Measurements from ENCODE around the gene ANK2.

DNA sequence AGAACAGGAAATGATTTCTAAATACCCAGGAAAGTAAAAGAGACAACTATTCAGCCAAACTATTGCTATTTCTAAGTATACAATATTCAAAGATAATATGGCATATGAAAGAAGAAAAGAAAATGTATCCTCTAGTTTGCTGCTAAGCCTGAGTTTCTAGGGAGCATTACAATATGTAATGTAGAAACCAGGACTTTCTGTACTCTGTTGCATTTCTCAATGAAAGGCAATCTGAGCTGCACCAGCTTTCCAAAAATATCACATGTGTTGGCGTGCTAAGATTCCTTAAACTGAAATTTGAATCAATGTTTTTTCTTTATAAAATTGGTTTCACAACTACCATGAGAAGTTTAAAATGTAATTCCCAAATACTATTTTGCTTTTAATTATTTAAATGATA, 129.6 kb downstream of the ANK2 start:
- TF ChIP-seq, protein P1, sequence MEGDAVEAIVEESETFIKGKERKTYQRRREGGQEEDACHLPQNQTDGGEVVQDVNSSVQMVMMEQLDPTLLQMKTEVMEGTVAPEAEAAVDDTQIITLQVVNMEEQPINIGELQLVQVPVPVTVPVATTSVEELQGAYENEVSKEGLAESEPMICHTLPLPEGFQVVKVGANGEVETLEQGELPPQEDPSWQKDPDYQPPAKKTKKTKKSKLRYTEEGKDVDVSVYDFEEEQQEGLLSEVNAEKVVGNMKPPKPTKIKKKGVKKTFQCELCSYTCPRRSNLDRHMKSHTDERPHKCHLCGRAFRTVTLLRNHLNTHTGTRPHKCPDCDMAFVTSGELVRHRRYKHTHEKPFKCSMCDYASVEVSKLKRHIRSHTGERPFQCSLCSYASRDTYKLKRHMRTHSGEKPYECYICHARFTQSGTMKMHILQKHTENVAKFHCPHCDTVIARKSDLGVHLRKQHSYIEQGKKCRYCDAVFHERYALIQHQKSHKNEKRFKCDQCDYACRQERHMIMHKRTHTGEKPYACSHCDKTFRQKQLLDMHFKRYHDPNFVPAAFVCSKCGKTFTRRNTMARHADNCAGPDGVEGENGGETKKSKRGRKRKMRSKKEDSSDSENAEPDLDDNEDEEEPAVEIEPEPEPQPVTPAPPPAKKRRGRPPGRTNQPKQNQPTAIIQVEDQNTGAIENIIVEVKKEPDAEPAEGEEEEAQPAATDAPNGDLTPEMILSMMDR (IDR thresholded peaks at IDR 0.05; ENCODE audit: borderline replicate concordance, extremely low read depth, low read length, poor library complexity, severe bottlenecking) = no peak
- TF ChIP-seq EZH2 (IDR thresholded peaks at IDR 0.05; ENCODE audit: borderline replicate concordance, low read depth, low read length, severe bottlenecking) = no peak
